ENCODE measurements around the gene AVP. TPM values are rescaled to one million over a fixed set of nuclear protein-coding genes. Genes with fewer than 3 reads are reported as not detected.

The AVP gene
- total RNA-seq, 2 experiments from 2014 or later, result not detected

- ChIA-PET POLR2A (interaction anchor here (1.3 kb wide), 1 partner anchor 39 kb away, joined by 4 read pairs; no protein-coding TSS in a partner anchor), CTCF (interaction anchor here (1.4 to 3.6 kb wide), 4 partner anchors 63 to 264 kb away, joined by 3 to 17 read pairs (median 6); no protein-coding TSS in a partner anchor)
- H3K27ac Mint-ChIP-seq, result peak overlapping the region; percentile 34
- no peak for ATAC-seq
- H3K4me1 Mint-ChIP-seq (ENCODE audit: low read depth), result peaks cover 17% of the 10 kb centered on the region
- no peaks in the 10 kb centered on the region for H3K27me3 Mint-ChIP-seq
- no peak for DNase-seq
- no peaks in the 10 kb centered on the region for H3K9me3 Mint-ChIP-seq
- intact Hi-C loops (cut with micrococcal nuclease), result no loop called here
- no peak overlapping the region for H3K4me3 Mint-ChIP-seq
- TF ChIP-seq CTCF (IDR thresholded peaks at IDR 0.05), result no peak
- peaks cover 33% of the 10 kb centered on the region for H3K36me3 Mint-ChIP-seq (ENCODE audit: low read depth)
Observed at GRCh38 chr20:3051385-3052019, 33.0 kb downstream of the AVP start.

GRCh38 chr20:3047486-3048419 lies 36.8 kb downstream of the AVP start:
- peak overlapping the region; percentile 85 for H3K4me3 Mint-ChIP-seq
- ATAC-seq (no peak), DNase-seq (no peak)
- peaks cover 33% of the 10 kb centered on the region for H3K36me3 Mint-ChIP-seq (ENCODE audit: low read depth)
- ChIA-PET CTCF (interaction anchor here (0.6 kb wide), 1 partner anchor 13 kb away, joined by 3 read pairs; no protein-coding TSS in a partner anchor), POLR2A (interaction anchor here (0.6 to 0.8 kb wide), 2 partner anchors 24 to 358 kb away, joined by 3 read pairs; no protein-coding TSS in a partner anchor)
- no peak overlapping the region for H3K27ac Mint-ChIP-seq
- peaks cover 20% of the 10 kb centered on the region for H3K4me1 Mint-ChIP-seq (ENCODE audit: low read depth)
- H3K9me3 Mint-ChIP-seq, result no peaks in the 10 kb centered on the region
- intact Hi-C loops (cut with micrococcal nuclease), result loop anchor here (5.0 kb wide), 1 partner anchor 70 kb away; no protein-coding TSS in a partner anchor
- no peaks in the 10 kb centered on the region for H3K27me3 Mint-ChIP-seq
- TF ChIP-seq CTCF (IDR thresholded peaks at IDR 0.05), result no peak

- Mint-ChIP-seq H3K27ac (peak overlapping the region; percentile 67), H3K9me3 (no peaks in the 10 kb centered on the region), H3K4me3 (peak overlapping the region; percentile 85), H3K27me3 (no peaks in the 10 kb centered on the region), H3K4me1 (ENCODE audit: low read depth) (peaks cover 20% of the 10 kb centered on the region), H3K36me3 (ENCODE audit: low read depth) (peaks cover 33% of the 10 kb centered on the region)
- no peak for TF ChIP-seq CTCF (IDR thresholded peaks at IDR 0.05)
- ChIA-PET CTCF (no interaction called here), POLR2A (interaction anchor here (0.6 to 1.5 kb wide), 5 partner anchors 62 to 588 kb away, joined by 3 to 5 read pairs (median 3); no protein-coding TSS in a partner anchor)
- intact Hi-C loops (cut with micrococcal nuclease), result loop anchor here (5.0 kb wide), 1 partner anchor 70 kb away; no protein-coding TSS in a partner anchor
- ATAC-seq, result no peak
- peak; percentile 22 for DNase-seq
Observed at GRCh38 chr20:3046677-3047462, 37.7 kb downstream of the AVP start.

GRCh38 chr20:3045816-3046676 lies 38.5 kb downstream of the AVP start, which contains the start of gene MRPS26:
Gene MRPS26, plus strand, starts transcription at chr20:3046052. Its CDS starts 17 bp downstream, at chr20:3046069.
- DNase-seq (peak; percentile 89), ATAC-seq (peak; percentile 94)
- peaks cover 33% of the 10 kb centered on the region for H3K36me3 Mint-ChIP-seq (ENCODE audit: low read depth)
- H3K27ac Mint-ChIP-seq, result peak within 1 kb of the TSS; percentile 78
- H3K4me3 Mint-ChIP-seq, result peak within 1 kb of the TSS; percentile 85
- H3K9me3 Mint-ChIP-seq, result no peaks in the 10 kb centered on the region
- CTCF ChIA-PET, result interaction anchor here (0.8 to 0.9 kb wide), 2 partner anchors 8 to 181 kb away, joined by 3 read pairs; no protein-coding TSS in a partner anchor
- intact Hi-C loops (cut with micrococcal nuclease), result loop anchor here (5.0 kb wide), 1 partner anchor 71 kb away; no protein-coding TSS in a partner anchor
- H3K27me3 Mint-ChIP-seq, result no peaks in the 10 kb centered on the region
- POLR2A ChIA-PET, result interaction anchor here (0.6 to 1.6 kb wide), 7 partner anchors 10 to 587 kb away, joined by 3 to 5 read pairs (median 3); no protein-coding TSS in a partner anchor
- no peak for TF ChIP-seq CTCF (IDR thresholded peaks at IDR 0.05)
- peaks cover 20% of the 10 kb centered on the region for H3K4me1 Mint-ChIP-seq (ENCODE audit: low read depth)
